RCC 7860 (cell line): ENCODE results near the gene C3.
"Not testable (repeated sequence)": the region's sequence is repeated elsewhere in the genome, so short reads cannot be mapped to it uniquely, and the experiment has no call there.

Experiments used
- DNase-seq: peaks from one replicate; pipeline ENCODE4 v3.0.0-alpha.2; 2015; ENCODE audit warnings: low spot score
- FAIRE-seq: peaks from 2 replicates; lab custom pipeline; 2012; peaks lifted over from hg19 to GRCh38; lab: Jason Lieb, UNC

Gene C3

DNA sequence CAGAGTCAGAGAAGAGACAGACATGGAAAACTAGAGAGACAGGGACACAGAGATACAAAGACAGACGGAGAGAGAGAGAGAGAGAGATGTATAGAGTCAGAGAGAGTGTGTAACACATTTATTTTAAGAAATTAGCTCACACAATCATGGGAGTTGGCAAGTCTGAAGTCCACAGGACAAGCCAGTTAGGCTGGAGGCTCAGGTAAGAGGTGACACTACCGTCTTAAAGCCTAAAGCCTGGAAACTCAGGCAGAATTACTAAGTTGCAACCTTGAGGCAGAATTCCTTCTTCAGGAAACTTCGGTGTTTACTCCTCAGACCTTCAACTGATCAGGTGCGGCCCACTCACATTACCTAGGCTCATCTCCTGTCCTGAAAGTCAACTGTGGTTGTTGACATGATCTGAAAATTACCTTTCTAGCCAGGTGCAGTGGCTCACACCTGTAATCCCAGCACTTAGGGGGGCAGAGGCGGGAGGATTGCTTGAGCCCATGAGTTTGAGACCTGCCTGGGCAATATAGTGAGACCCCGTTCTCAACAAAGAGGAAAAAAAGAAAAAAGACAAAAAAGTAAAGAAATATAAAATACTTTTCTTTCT, 47.7 kb downstream of the C3 start:
- FAIRE-seq (no peak), DNase-seq (no peak)

GRCh38 chr19:6671960-6672359, 48.5 kb downstream of the C3 start:
- FAIRE-seq: no peak
- DNase-seq: no peak

- FAIRE-seq: no peak
- no peak for DNase-seq
Observed at GRCh38 chr19:6668691-6669090, 51.8 kb downstream of the C3 start.

GRCh38 chr19:6667114-6667627, 53.3 kb downstream of the C3 start:
- no peak for FAIRE-seq

GRCh38 chr19:6664916-6665315, 55.5 kb downstream of the C3 start:
- no peak for FAIRE-seq
- DNase-seq: no peak

More at GRCh38 chr19:6667114-6667627, 53.3 kb downstream of the C3 start:
- DNase-seq: no peak

DNA sequence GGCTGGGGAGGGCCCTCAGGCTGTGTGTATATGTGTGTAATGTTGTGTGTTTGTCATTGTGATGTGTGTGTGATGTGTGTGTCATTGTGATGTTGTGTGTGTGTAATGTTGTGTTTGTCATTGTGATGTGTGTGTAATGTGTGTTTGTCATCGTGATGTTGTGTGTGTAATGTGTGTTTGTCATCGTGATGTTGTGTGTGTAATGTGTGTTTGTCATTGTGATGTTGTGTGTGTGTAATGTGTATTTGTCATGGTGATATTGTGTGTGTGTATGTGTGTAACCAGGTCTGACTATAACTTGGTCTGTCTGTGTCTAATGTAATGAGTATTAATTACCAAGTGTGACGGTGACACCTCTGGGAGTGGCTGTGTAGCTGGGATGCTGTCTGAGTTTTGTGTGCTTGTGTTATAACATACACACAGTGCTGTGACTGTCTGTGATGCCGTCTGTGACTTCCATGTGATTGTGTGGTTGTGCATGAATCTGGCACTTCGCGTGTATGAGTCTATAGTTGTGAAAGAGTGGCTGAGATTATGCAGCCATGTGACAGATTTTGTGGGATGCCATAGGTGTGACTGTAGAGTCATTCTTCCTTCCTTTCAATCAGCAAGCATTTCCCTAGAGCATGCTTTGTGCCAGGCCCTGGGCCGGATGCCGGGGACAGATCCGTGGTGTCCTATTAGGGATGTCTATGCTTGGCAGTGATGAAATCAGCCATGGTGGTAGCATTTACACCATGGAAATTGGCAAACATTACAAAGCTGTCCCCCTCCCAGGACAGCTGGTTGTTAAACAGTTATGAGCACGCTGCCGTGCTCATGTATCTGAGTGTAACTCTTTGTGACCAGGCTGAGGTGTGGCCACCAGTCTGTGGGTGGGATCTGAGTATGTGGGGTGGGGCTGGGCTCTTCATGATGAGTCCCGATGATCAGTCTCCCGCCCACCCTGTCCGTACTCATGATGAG, 56.9 kb downstream of the C3 start:
- DNase-seq (peak; percentile 32), FAIRE-seq (no peak)

DNA sequence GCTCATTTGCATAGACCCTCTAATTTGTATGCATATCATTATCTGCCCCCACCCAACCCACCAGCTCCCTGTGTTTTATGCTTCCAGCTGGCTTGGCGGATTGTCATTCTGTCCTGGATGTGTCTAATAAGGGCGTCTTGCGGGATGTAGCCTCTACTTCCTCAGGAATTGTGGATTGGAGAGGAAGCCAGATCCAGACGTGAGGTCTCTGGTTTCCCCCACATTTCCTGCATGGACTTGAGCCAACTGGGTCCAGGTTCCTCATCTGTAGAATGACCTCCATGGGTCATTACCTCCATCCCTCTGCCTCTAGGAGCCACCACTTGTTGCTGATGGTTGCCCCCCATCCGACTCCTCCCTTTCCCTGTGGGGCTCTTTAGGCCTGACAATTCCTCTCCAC, 57.7 kb downstream of the C3 start:
- DNase-seq: no peak

DNA sequence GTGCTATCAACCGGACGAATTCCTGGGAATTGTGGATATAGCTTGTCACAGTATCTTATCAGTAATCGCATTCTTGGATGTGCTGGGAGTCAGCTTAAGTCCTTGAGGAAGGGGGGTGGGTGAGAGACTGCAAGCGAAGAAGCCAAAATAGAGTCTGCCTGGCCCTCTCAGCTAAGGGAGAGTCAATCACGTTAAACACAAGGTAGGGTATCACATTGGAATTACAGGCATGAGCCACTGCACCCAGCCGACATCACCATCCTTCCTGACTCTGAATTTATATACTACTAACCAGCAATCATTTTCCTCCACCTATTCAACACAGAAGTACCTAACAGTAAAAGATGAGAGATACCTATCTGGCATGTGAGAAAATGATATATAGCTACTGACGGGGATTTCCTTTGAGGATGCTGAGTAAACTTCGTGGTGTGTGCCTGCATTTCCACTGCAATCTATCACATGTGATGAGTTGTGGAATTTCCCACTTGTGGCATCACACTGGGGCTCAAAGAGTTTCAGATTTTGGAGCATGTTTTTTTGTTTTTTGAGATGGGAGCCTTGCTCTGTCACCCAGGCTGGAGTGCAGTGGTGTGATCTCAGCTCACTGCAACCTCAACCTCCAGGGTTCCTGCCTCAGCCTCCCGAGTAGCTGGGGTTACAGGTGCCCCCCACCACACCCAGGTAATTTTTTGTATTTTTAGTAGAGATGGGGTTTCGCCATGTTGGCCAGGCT, 58.8 kb downstream of the C3 start:
- peak; percentile 72 for DNase-seq
- not testable (repeated sequence) for FAIRE-seq

More for the DNA sequence above, 57.7 kb downstream of the C3 start:
- FAIRE-seq: no peak

DNA sequence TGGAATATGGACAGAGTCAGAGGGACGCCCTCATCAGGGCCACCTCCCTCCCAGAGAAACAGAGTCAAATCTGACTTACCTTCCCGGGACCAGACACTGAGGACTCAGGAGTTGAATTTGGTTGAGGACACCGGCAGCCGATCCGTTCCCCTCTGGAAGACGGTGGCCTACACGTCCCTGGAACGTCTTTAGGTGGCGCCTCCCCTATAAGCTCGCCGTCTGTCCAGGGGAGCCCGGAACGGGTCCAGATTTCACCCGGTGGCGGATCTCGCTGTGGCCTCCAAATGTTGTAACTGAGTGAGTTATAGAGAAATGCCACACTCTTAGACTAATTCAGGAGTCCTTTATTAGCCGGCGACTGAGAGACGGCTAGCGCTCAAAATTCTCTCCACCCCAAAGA, 59.5 kb downstream of the C3 start:
- no peak for DNase-seq
- FAIRE-seq: no peak

- not testable (repeated sequence) for DNase-seq, FAIRE-seq
Observed at GRCh38 chr19:6656390-6656789, 64.1 kb downstream of the C3 start.

DNA sequence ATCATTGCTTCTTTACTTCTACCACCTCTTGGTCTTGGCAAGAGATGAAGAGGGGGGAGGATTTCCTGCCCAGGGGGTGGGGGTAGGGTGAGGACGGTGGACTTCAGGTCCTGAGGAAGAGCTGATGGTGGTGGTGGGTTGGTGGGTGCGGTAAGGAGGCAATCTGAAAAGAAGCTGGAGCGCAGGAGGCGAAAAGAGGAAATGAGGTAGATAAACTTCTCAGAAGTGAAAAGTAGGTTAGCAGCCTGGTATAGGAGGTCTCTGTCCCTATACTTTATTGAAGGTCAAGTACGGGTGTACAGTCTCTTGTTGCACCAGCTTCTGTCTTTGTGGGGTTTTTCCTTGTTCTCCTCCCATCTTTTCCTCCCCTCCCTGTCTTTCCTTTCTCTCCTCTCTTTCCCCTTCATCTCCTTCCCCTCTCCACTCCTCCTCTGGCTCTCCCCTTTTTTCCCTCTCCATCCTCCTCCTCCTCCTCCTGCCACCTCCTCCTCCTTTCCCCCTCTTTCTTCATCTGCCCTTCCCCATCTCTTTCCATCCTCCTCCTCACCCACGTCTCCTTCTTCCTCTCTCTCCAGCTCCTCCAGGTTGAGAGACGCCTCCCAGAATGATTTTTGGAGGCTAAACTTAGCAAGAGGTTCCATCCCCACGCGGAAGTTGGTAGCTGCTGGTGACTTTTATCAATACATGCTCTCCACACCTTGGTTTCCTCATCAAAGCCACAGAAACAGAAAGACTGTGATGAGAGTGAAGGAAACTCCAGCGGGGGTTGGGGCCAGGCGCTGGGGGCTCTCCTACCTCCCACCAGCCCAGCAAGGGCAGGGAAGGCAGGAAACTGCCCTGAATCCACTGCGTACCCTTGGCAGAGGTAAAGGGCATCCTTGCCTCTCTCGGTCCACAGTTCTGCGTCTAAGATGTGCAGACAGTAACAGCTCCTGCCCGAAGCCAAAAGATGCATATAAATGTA, 65.8 kb downstream of the C3 start:
- no peak for DNase-seq
- FAIRE-seq: no peak

DNA sequence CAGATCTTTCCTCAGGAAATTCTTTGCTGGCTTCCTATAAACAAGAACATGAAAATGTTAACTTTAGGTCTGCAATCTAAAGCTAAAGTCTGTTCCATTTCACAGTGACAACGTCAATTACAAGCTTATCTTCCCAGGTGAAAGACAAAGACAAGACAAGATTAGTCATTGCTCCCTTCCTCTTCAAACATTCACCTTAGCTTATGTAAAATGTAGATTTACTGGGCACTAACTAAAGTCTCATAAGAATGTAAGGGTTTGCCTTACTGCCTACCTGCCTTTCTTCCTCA, 67.7 kb downstream of the C3 start:
- FAIRE-seq: no peak
- DNase-seq: no peak

- DNase-seq: no peak
- no peak for FAIRE-seq
Observed at GRCh38 chr19:6651965-6652804, 68.3 kb downstream of the C3 start.

GRCh38 chr19:6649185-6649584, 71.3 kb downstream of the C3 start:
- DNase-seq (no peak), FAIRE-seq (no peak)

GRCh38 chr19:6648141-6648715, 72.2 kb downstream of the C3 start:
- FAIRE-seq: no peak

GRCh38 chr19:6644796-6645195, 75.7 kb downstream of the C3 start:
- DNase-seq (no peak), FAIRE-seq (no peak)

More at GRCh38 chr19:6648141-6648715, 72.2 kb downstream of the C3 start:
- no peak for DNase-seq

- not testable (repeated sequence) for FAIRE-seq, DNase-seq
Observed at GRCh38 chr19:6640333-6640732, 80.1 kb downstream of the C3 start.

DNA sequence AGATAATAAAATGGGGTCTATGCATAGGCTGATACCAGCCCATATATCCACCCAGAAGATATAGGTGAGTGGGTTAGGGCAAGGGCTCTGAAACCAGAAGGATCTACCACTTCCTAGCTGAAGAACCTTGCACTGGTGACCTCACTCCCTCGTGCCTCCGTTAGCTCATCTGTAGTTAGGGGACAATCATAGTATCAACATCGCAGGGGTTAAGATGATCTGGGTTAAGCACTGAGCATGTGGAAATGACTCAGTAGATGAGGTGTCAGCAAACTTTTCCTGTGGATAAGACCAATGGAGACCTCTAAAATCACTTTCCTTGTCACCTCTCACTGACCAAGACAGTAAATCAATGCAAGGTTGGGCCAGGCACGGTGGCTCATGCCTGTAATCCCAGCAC, 81.0 kb downstream of the C3 start:
- peak; percentile 96 for DNase-seq
- peak; percentile 83 for FAIRE-seq

DNA sequence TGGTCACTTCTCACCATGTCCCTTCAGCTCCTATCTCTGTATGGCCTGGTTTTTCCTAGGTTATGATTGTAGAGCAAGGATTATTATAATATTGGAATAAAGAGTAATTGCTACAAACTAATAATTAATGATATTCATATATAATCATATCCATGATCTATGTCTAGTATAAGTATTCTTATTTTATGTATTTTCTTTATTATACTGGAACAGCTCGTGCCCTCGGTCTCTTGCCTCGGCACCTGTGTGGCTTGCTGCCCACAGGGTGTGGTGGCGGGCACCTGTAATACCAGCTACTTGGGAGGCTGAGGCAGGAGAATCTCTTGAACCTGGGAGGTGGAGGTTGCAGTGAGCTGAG, 87.0 kb downstream of the C3 start:
- not testable (repeated sequence) for FAIRE-seq, DNase-seq
